Measurements from ENCODE around the gene PYCARD.
"Not testable (repeated sequence)": the region's sequence is repeated elsewhere in the genome, so short reads cannot be mapped to it uniquely, and the experiment has no call there.

Gene PYCARD

DNA sequence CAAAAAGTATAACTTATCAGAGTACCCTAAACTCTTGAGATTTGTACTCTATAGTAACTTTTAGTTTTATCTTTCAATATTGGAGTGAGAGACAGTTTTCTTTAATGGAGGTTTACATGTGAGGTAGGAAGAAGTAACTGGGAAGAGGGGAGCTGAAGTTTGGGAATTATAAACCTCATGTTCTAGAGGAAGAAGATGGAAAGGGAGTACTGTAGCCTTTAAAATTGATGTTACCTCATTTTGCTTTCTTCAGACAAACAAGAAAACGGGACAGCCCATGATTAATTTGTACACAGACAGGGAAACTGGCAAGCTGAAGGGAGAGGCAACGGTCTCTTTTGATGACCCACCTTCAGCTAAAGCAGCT, 13.2 kb downstream of the PYCARD start:
- DNase-seq: no peak

DNA sequence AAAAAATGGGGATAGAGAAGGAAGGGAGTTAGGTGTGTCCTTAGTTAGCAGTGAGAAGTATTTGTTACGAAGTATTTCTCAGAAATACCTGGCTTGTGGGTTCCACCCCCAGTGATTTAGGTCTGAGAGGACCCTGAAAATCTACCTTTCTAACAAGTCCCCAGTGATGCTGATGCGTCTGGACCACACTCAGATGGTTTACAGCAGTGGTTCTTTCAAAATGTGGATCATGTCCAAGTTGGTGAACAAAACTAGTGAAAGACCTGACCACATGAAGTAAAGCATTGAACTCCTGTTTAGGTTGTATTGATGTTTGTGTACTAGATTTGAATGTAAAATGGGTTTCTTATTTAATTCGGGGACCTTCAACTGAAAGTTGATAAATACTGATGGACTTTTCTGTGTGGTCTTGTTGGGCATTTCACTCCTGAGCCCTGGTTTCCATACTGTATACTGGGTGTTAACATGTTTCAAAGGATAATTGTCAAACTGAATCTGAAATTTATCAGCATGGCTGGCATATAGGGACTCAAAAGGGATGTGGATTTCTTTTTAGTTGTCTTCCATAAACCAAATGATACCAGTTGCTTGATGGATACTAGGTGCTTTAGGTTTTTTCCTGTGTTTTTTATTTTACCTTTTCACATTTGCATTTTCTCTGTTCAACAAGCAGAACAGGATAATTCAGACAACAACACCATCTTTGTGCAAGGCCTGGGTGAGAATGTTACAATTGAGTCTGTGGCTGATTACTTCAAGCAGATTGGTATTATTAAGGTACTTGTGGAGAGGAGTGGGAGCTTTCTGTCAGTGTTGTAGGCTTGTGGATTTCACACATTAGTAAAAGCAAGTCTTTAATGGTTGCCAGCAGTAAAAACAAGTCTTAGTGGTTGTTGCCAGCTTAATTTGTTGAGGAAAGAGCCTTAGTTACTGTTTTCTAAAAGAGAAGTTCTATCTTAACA, 13.8 kb downstream of the PYCARD start:
- no peak for DNase-seq

DNA sequence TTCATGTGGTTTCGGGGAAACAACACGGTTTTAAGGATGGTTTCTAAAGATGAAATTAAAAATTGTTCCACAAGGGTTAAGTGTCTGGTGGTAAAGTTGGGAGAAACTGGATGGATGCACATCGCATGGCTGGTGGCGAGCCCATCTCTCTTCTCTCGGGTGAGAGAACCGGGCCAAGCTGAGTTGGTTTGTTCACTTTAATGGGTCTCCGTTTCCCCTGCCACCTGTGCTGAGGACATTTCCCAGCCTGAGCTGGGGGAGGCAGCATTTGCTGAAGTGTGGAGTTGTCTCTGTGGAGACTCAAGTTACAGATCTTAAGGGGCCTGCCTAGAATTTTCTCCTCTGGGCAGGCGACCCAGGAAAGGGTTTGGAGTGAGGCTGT, 14.8 kb downstream of the PYCARD start:
- no peak for DNase-seq

DNA sequence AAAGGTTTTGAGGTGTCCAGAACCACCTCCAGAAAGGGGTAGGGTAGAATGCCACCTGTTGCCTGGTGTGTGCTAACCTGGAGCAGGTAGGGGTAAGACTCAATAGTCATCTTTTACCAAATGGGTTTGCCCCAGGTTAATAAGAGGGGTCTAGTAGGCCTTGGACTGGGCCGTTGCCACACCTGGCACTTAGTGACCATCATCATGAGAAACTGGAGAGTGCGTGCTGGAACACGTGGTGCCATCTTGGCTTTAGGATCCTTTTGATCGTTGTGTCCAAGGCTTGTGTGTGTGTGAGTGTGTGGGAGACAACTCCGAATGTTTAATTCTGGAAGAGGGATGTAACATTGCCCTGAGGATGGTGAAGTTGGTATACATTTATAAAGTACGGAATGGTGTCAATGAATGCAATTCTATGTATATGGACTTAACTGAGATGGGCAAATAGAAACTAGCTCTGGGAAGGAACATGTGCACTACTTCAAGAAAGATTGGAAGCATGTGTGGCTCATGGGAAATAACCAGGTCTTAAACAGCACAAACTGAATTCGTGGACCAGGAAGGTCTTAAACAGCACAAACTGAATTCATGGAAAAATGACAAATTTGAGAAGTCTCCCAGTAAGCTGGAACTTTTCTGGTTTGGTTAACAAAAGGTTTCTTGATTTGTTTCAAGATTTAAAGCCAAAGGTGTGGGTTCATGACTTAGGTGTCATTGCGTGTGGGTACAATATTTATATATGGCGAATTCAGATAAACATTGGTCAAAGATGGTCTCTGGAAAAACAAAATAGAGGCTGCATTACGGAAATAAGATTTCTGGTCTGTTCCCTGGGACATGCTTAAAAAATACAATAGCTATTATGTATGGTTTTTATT, 15.4 kb downstream of the PYCARD start:
- DNase-seq: no peak

DNA sequence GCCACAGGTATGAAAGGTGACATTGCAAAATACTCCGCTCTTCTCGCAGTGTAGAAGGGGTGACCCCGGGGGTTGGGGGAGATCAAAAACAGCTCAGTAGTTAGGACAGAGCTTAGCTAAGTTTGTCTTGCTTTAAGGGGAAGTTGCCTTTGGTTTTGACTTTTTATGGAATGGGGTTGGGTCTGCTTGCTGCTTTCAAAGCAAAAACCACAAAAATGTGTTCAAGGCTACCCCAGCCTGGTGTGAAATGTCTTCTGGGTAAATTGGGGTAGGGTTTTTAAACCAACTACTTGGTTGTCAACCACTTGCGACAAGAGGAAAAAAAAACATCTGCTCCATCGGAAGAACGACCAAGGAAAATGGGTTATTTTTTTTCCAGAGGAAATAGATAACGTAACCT, 16.4 kb downstream of the PYCARD start:
- DNase-seq: no peak

DNA sequence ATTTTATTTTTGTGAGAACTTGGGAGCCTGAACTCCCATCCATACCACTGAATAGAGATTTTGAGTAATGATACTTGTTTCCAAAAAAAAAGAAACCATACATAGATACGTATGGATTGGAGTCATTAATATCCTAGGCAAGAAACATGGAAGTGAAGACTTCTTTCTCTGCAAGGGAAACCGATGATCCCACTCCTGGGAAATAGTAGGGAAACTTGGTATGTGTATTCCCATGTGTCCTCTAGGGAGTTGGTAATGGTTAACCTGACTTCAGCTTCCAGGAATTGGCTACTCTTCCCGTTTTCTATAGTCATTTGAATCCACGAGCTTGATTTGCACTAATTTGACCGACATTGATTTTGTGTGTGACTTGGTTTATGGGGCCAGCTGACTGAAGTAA, 17.2 kb downstream of the PYCARD start:
- DNase-seq: no peak

DNA sequence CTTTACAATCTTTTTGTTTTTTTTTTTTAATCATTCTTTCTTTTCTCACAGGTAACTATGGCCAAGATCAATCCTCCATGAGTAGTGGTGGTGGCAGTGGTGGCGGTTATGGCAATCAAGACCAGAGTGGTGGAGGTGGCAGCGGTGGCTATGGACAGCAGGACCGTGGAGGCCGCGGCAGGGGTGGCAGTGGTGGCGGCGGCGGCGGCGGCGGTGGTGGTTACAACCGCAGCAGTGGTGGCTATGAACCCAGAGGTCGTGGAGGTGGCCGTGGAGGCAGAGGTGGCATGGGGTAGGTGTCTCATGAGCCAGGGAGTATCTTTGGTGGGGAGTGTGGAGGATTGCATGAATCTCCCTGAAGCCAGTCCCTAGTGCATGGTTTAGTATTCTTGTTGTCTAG, 17.7 kb downstream of the PYCARD start:
- DNase-seq: no peak

DNA sequence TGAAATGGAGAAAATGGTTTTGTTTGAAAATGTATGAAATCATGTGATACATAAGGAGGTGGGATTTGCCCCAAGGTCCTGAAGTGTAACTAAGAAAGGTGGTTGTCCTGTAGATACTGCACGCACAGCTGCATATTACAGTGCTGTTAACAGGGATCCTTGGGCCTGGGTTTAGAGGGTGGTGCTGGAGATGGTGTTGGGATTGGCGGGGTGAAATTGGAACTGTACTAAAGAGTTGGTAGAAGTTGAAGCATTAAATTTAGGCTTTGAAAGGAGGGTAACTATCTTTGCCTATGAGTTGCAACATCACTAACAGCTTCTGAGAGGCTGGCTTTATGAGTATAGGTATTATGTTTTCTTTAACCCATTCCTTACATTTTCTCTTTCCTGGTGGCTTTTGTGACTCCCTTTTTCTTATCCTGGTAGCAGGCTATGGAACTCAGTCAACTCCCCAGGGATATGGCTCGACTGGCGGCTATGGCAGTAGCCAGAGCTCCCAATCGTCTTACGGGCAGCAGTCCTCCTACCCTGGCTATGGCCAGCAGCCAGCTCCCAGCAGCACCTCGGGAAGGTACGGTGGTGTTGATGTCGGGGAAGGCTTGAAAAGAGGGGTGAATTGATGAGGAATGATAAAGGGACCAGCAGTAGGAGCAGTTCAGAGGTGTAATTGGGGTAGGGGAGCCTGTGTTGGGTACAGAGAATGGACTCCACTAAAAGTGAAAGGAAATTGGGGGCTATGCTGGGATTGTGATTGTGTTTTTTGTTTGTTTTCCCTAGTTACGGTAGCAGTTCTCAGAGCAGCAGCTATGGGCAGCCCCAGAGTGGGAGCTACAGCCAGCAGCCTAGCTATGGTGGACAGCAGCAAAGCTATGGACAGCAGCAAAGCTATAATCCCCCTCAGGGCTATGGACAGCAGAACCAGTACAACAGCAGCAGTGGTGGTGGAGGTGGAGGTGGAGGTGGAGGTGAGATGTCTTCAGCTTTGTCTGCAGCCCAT, 18.8 kb downstream of the PYCARD start:
- DNase-seq: no peak

DNA sequence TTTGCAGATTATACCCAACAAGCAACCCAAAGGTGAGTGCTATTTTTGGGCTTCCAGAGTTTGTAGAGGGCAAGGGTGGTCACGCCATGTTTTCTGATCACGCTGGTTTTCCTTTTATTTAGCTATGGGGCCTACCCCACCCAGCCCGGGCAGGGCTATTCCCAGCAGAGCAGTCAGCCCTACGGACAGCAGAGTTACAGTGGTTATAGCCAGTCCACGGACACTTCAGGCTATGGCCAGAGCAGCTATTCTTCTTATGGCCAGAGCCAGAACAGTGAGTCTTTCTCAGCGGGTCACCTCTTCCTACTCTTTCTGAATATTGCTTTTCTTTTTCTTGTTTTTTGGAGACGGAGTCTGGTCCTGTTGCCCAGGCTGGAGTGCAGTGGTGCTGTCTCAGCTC, 20.2 kb downstream of the PYCARD start:
- no peak for DNase-seq

DNA sequence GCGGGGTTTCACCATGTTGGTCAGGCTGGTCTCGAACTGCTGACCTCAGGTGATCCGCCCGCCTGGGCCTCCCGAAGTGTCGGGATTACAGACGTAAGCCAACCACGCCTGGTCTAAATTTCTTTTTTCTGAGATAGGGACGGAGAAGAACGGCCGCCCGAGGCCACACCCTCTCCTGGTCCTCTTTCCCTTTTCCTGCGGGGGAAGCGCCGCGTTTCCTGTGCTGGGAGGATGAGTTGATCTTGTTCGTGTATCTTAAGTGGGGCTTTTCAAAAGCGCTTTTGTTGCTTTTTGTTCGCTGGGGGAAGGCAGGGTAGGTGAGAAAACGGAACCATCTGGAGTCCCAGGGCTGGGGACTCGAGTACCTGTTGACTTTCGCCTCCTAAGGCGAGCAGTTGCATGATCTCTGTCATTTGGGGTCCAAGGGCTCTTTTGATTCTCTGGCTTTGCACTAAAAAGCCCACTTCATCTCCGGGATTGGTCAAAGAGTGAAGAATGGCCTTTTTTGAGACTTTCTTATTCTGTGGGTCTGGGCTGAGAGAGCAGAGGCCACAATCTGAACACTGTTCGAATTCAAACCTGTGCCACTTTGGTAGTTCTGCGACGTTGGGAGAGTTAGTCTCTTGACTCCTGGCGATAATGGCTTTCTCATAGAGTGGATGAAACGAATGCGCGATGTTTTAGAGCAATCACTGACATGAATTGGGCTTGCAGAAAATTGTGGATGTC, 21.3 kb downstream of the PYCARD start:
- DNase-seq: peak; percentile 44

DNA sequence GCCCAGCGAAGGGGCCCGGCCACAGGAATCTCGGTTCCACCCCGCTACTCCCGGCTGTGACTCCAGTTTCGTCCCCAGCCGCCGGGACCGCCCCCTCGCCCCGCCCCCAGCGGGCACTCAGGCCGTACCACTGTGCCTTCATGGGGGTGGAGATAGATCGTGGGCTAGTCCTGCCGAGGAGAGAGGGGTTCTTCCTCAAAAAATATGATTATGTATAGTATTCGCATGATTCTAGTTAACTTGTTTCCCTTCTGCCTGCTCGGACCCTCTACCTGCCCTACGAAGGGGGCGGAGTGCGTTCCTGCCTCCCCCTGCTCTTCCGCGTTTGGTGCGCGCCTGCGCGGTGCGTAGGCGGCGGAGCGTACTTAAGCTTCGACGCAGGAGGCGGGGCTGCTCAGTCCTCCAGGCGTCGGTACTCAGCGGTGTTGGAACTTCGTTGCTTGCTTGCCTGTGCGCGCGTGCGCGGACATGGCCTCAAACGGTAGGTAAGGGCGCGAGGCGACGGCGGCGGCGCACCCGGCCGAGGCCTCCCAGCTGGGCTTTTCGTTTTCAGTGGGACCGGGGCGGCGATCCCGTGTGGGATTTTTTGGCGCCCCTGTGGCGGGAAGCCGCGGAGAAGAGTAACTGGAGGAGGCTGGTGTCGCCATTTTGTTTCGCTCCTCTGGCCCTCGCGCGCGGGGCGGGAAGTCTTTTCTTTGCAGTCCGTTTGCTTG, 22.7 kb downstream of the PYCARD start, which contains the start of gene FUS:
FUS (plus strand) TSS at position 393 of the 713 bp plus-strand sequence; CDS start at position 469, 76 bp downstream.
- DNase-seq: peak; percentile 86

DNA sequence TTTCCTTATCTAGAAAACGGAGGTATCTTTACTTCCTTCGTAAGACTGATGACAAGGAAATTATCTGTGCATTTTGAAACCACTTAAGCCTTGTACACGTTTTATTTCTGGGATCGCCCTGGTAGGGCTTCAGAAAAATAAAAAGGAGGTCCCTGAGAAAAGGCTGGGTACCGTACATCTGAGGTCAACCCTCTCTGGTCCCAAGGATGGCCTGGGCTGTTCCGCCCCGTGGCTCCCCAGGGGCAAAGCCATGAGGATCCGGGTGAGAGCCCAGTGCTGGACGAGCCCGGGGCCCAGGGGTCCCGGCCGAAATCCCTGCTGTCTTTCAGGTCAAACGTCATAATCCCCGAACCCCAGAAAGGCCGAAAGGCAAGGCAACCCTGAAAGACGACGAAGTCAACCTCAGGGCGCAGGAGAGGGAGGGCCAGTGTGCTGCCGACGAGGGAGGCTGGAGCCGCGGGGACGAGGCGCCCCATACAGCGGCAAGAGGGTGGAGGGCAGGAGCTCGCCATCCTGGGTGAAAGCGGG, 23.3 kb downstream of the PYCARD start:
- DNase-seq: no peak

DNA sequence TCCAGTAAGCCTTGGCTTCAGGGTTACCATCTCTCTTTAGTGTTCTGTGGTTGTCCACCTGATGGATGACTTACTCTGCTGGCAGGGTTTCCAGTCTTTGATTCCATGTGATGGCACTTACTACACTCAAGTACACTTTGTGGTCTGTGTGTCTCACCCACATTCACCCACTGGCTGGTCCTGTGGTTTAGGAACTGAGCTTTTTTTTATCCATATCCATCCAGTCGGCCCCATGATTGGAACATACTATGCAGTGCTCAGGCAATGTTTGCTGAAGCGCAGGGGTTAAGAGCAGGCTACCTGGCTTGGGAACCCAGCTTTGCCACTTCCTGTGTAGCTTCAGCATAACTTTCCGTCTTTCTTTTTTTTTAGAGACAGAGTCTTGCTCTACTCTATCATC, 25.4 kb downstream of the PYCARD start:
- DNase-seq: no peak

DNA sequence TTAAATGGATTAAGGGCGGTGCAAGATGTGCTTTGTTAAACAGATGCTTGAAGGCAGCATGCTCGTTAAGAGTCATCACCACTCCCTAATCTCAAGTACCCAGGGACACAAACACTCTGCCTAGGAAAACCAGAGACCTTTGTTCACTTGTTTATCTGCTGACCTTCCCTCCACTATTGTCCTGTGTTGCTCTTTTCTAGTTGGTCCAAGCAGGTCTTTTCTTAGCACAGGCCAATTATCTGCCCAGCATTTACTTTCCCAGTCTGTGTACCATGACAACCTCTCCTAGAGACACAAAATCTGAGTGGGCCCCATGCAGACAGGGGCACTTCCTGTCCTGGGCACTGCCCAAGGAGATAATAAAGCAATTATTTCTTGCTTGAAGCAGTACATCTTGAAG, 32.5 kb downstream of the PYCARD start:
- DNase-seq: not testable (repeated sequence)

DNA sequence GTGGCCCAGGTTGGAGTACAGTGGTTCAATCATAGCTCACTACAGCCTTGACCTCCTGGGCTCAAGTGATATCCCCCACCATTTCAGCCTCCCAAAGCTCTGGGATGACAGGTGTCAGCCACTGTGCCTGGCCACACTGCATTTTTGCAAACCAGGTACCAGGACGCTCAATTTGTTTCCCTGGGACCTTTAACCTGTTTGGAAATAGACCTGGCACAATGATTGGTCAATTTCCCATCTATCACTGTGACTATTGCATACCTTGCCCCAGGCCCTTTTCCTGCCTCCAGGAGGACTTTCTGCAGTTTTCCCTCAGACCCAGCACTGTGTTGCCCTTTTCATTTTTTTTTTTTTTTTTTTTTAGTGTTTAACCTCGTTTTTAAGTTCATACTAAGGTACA, 33.7 kb downstream of the PYCARD start:
- DNase-seq: no peak

DNA sequence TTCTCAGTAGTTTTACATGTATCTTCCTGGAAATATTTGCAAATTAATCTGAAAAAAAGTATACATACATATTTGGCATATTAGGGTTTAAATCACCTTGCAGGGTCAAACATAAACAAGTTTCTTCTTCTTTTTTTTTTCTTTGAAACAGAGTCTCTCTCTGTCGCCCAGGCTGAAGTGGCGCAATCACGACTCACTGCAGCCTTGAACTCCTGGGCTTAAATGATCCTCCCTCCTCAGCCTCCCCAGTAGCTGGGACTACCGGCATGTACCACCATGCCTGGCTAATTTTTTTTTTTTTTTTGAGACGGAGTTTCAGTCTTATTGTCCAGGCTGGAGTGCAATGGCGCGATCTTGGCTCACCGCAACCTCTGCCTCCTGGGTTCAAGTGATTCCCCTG, 35.2 kb downstream of the PYCARD start:
- no peak for DNase-seq

DNA sequence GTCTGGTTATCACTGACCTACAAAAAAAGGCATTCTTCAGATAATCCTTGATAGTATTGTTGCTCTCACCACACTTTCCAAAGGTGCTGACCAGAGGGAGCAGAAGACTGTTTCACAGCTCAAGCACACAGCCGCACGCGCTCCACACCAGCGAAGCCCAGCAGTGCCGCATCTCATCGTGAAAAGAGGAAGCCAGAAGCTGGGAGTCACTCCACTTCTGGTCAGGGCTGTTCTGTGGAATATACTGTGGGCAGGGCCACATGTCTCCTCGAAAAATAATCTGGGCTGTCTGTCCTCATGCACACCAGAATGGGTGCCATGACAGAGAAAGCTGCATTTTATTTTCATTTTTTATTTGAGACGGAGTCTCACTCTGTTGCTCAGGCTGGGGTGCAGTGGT, 45.4 kb downstream of the PYCARD start:
- no peak for DNase-seq
